Neural cell (in vitro differentiated cells): ENCODE data around the gene B3GNT5. TPM values are rescaled to one million over a fixed set of nuclear protein-coding genes. Genes with fewer than 3 reads are reported as not detected.

ENCODE experiments used
- H2AFZ ChIP-seq: fragments of 200-600, 300-800 bp; sonication (generic), shearing (Covaris generic); 2 replicates; pipeline ENCODE4 v1.6.0; 2014; ENCODE audit warnings: low read depth, mild to moderate bottlenecking, antibody characterized with exemption, low read length, moderate library complexity
- H3F3A ChIP-seq: fragments of 200-600 bp; shearing (Covaris generic); 2 replicates; pipeline ENCODE4 v1.6.1; 2016; ENCODE audit warnings: mild to moderate bottlenecking, moderate library complexity, mixed read lengths, antibody characterized with exemption, low read length; ENCODE audit not compliant: insufficient read depth, poor library complexity, severe bottlenecking
- H3K27ac ChIP-seq: fragments of 200-600, 300-800 bp; sonication (generic), shearing (Covaris generic); 2 replicates; pipeline ENCODE4 v1.5.1; 2014; ENCODE audit warnings: mild to moderate bottlenecking, low read length, moderate library complexity
- H3K27me3 ChIP-seq: fragments of 300-800, 200-600 bp; sonication (generic), shearing (Covaris generic); 2 replicates; pipeline ENCODE4 v1.6.0; 2014; ENCODE audit warnings: mild to moderate bottlenecking, low read depth, low read length, moderate library complexity; ENCODE audit not compliant: insufficient read depth
- H3K36me3 ChIP-seq: fragments of 300-800, 200-600 bp; sonication (generic), shearing (Covaris generic); 2 replicates; pipeline ENCODE4 v1.5.1; 2014; ENCODE audit warnings: mild to moderate bottlenecking, antibody characterized with exemption, low read length, moderate library complexity; ENCODE audit not compliant: insufficient read depth
- H3K4me2 ChIP-seq: fragments of 300-800, 200-600 bp; sonication (generic), shearing (Covaris generic); 2 replicates; pipeline ENCODE4 v1.6.0; 2014; ENCODE audit warnings: mild to moderate bottlenecking, low read length
- H3K4me3 ChIP-seq: fragments of 300-800, 200-600 bp; sonication (generic), shearing (Covaris generic); 2 replicates; pipeline ENCODE4 v1.5.1; 2014; ENCODE audit warnings: mild to moderate bottlenecking, low read length, moderate library complexity
- H3K79me2 ChIP-seq: fragments of 200-600 bp; shearing (Covaris generic); replicated peaks from 2 replicates; pipeline ENCODE4 v1.6.0; 2014; ENCODE audit warnings: mild to moderate bottlenecking, low read length, moderate library complexity; ENCODE audit not compliant: insufficient read depth
- H3K9ac ChIP-seq: fragments of 300-800, 200-600 bp; sonication (generic), shearing (Covaris generic); 2 replicates; pipeline ENCODE4 v1.6.1; 2016; ENCODE audit warnings: mild to moderate bottlenecking, low read length, mixed read lengths
- H3K9me2 ChIP-seq: fragments of 200-600 bp; shearing (Covaris generic); 2 replicates; pipeline ENCODE4 v1.6.1; 2016; ENCODE audit warnings: mild to moderate bottlenecking, low read length, mixed read lengths; ENCODE audit not compliant: insufficient read depth
- H3K9me3 ChIP-seq: fragments of 200-600, 300-800 bp; sonication (generic), shearing (Covaris generic); 2 replicates; pipeline ENCODE4 v1.6.1; 2016; ENCODE audit warnings: mild to moderate bottlenecking, mixed run types, low read length, moderate library complexity, mixed read lengths
- H4K20me1 ChIP-seq: fragments of 200-600 bp; shearing (Covaris generic); 2 replicates; pipeline ENCODE4 v1.6.1; 2016; ENCODE audit warnings: mild to moderate bottlenecking, mixed run types; ENCODE audit not compliant: insufficient read depth
- CTCF ChIP-seq: fragments of 450-650 bp; IDR thresholded peaks from 2 replicates; pipeline ENCODE4 v1.5.1; 2014; ENCODE audit warnings: antibody characterized with exemption, mild to moderate bottlenecking, moderate library complexity; ENCODE audit not compliant: poor library complexity, severe bottlenecking
- EP300 ChIP-seq: fragments of 450-650 bp; conservative IDR thresholded peaks from 2 replicates; pipeline ENCODE4 v1.6.1; 2014; ENCODE audit warnings: antibody characterized with exemption, mild to moderate bottlenecking, moderate library complexity; ENCODE audit not compliant: poor library complexity, severe bottlenecking
- EZH2 ChIP-seq: fragments of 200-600, 300-800 bp; shearing (Covaris generic), sonication (generic); IDR thresholded peaks from 2 replicates; pipeline ENCODE4 v1.6.1; 2014; ENCODE audit warnings: antibody characterized with exemption, low read length, borderline replicate concordance, mild to moderate bottlenecking; ENCODE audit not compliant: insufficient read depth, poor library complexity, severe bottlenecking
- MXI1 ChIP-seq: fragments of 450-650 bp; conservative IDR thresholded peaks from 2 replicates; pipeline ENCODE4 v1.6.1; 2014; ENCODE audit warnings: antibody characterized with exemption, mild to moderate bottlenecking; ENCODE audit not compliant: poor library complexity, severe bottlenecking
- POLR2AphosphoS5 ChIP-seq: IDR thresholded peaks from 2 replicates; pipeline ENCODE4 v1.6.1; 2012
- RAD21 ChIP-seq: fragments of 450-650 bp; conservative IDR thresholded peaks from 2 replicates; pipeline ENCODE4 v1.6.1; 2014; ENCODE audit warnings: antibody characterized with exemption, mild to moderate bottlenecking, moderate library complexity
- REST ChIP-seq: IDR thresholded peaks from 2 replicates; pipeline ENCODE4 v1.6.1; 2012; ENCODE audit warnings: borderline replicate concordance
- SMC3 ChIP-seq: fragments of 450-650 bp; conservative IDR thresholded peaks from 2 replicates; pipeline ENCODE4 v1.6.1; 2014; ENCODE audit warnings: antibody characterized with exemption, mild to moderate bottlenecking, moderate library complexity; ENCODE audit not compliant: poor library complexity
- TAF1 ChIP-seq: IDR thresholded peaks from 2 replicates; pipeline ENCODE4 v1.6.1; 2012; ENCODE audit warnings: low read depth
- polyA plus RNA-seq: library from polyadenylated mRNA; depleted of rRNA; stranded (reverse); fragments of >200 nt; gene quantifications from 2 replicates; pipeline ENCODE4 v1.2.3, GENCODE V29; 2014

The B3GNT5 gene
- polyA plus RNA-seq, 1 donor from 2014 or later: 6.1 TPM

- H3K79me2 ChIP-seq: no peaks in the 10 kb centered on the region
- no peak overlapping the region for H3K27ac ChIP-seq
- H3K36me3 ChIP-seq: no peaks in the 10 kb centered on the region
These were observed 28.2 kb downstream of the B3GNT5 start for GRCh38 chr3:183281126-183281797.

GRCh38 chr3:183283886-183284285 lies 30.8 kb downstream of the B3GNT5 start:
- no peaks in the 10 kb centered on the region for H3K79me2 ChIP-seq
- TF ChIP-seq RAD21 (no peak), REST (no peak), CTCF (no peak), POLR2AphosphoS5 (no peak), EP300 (no peak), SMC3 (no peak), MXI1 (no peak), EZH2 (no peak), TAF1 (no peak)
- no peak overlapping the region for H3K4me3 ChIP-seq
- H3K9me3 ChIP-seq: no peaks in the 10 kb centered on the region
- no peak overlapping the region for H3K9ac ChIP-seq
- H3K36me3 ChIP-seq: no peaks in the 10 kb centered on the region
- H3K27me3 ChIP-seq: no peaks in the 10 kb centered on the region
- H3K4me2 ChIP-seq: no peak overlapping the region
- no peak overlapping the region for H2AFZ ChIP-seq
- H3K27ac ChIP-seq: no peak overlapping the region
- no peaks in the 10 kb centered on the region for H4K20me1 ChIP-seq
- H3F3A ChIP-seq: no peaks in the 10 kb centered on the region
- no peaks in the 10 kb centered on the region for H3K9me2 ChIP-seq

More at GRCh38 chr3:183281126-183281797, 28.2 kb downstream of the B3GNT5 start:
- no peak overlapping the region for H3K4me3 ChIP-seq
- H3K9ac ChIP-seq: no peak overlapping the region
- H3K27me3 ChIP-seq: no peaks in the 10 kb centered on the region
- H2AFZ ChIP-seq: no peak overlapping the region
- H3K9me2 ChIP-seq: no peaks in the 10 kb centered on the region
- no peaks in the 10 kb centered on the region for H4K20me1 ChIP-seq
- TF ChIP-seq POLR2AphosphoS5 (no peak), RAD21 (no peak), EP300 (no peak), REST (no peak)
- no peak overlapping the region for H3K4me2 ChIP-seq
- no peaks in the 10 kb centered on the region for H3F3A ChIP-seq
- no peaks in the 10 kb centered on the region for H3K9me3 ChIP-seq
